Trophoblast cell (in vitro differentiated cells and primary cell): ENCODE data around the gene RNF121.

Source experiments
- DNase-seq, 2 donors: peaks; one replicate each; pipeline ENCODE4 v3.0.0-alpha.2; 2016
- H2AFZ ChIP-seq: 2 replicates; pipeline ENCODE4 v1.6.1; 2013; ENCODE audit warnings: low read length, moderate library complexity, mild to moderate bottlenecking; ENCODE audit not compliant: insufficient read depth, poor library complexity
- H2AK5ac ChIP-seq: 2 replicates; pipeline ENCODE4 v1.6.1; 2013; ENCODE audit warnings: mild to moderate bottlenecking, low read length
- H2BK120ac ChIP-seq: 2 replicates; pipeline ENCODE4 v1.6.1; 2013; ENCODE audit warnings: low read length, mild to moderate bottlenecking, moderate library complexity; ENCODE audit not compliant: insufficient read depth, poor library complexity
- H2BK12ac ChIP-seq: 2 replicates; pipeline ENCODE4 v1.6.1; 2013; ENCODE audit warnings: mild to moderate bottlenecking, low read length, moderate library complexity
- H2BK5ac ChIP-seq: 2 replicates; pipeline ENCODE4 v1.6.1; 2013; ENCODE audit warnings: low read length, low read depth, moderate library complexity, mild to moderate bottlenecking; ENCODE audit not compliant: poor library complexity
- H3K14ac ChIP-seq: 2 replicates; pipeline ENCODE4 v1.6.1; 2013; ENCODE audit warnings: mild to moderate bottlenecking, low read length
- H3K18ac ChIP-seq: 2 replicates; pipeline ENCODE4 v1.6.1; 2013; ENCODE audit warnings: mild to moderate bottlenecking, low read length
- H3K23ac ChIP-seq: 2 replicates; pipeline ENCODE4 v1.6.1; 2013; ENCODE audit warnings: low read length
- H3K27ac ChIP-seq: 2 replicates; pipeline ENCODE4 v1.5.1; 2013; ENCODE audit warnings: low read depth, mild to moderate bottlenecking, inconsistent platforms, low read length, moderate library complexity
- H3K27me3 ChIP-seq: 2 replicates; pipeline ENCODE4 v1.6.1; 2013; ENCODE audit warnings: inconsistent platforms, mild to moderate bottlenecking, low read length, moderate library complexity; ENCODE audit not compliant: insufficient read depth
- H3K36me3 ChIP-seq, 2 experiments: 1 replicate in 1 of 2; 2 replicates in 1 of 2; pipeline ENCODE4 v1.6.1; 2013; ENCODE audit warnings: low read length in 2 of 2, mild to moderate bottlenecking in 2 of 2, moderate library complexity in 1 of 2; ENCODE audit not compliant: insufficient read depth in 2 of 2, control insufficient read depth in 1 of 2
- H3K4ac ChIP-seq: 2 replicates; pipeline ENCODE4 v1.6.1; 2013; ENCODE audit warnings: low read depth, mild to moderate bottlenecking, low read length, moderate library complexity
- H3K4me1 ChIP-seq, 2 experiments: 1 replicate in 1 of 2; 2 replicates in 1 of 2; pipeline ENCODE4 v1.6.1; 2013; ENCODE audit warnings: low read length in 2 of 2, mild to moderate bottlenecking in 2 of 2, moderate library complexity in 1 of 2; ENCODE audit not compliant: insufficient read depth in 2 of 2, control insufficient read depth in 1 of 2
- H3K4me2 ChIP-seq: 2 replicates; pipeline ENCODE4 v1.6.1; 2013; ENCODE audit warnings: inconsistent platforms, mild to moderate bottlenecking, low read length, moderate library complexity
- H3K4me3 ChIP-seq: 2 replicates; pipeline ENCODE4 v1.5.1; 2013; ENCODE audit warnings: mild to moderate bottlenecking, low read depth, low read length, inconsistent platforms
- H3K79me1 ChIP-seq: one replicate; pipeline ENCODE4 v1.6.1; 2013; ENCODE audit warnings: low read length
- H3K79me2 ChIP-seq: 2 replicates; pipeline ENCODE4 v1.6.1; 2013; ENCODE audit warnings: low read length, mild to moderate bottlenecking; ENCODE audit not compliant: control insufficient read depth, insufficient read depth, poor library complexity
- H3K9ac ChIP-seq: 2 replicates; pipeline ENCODE4 v1.6.1; 2013; ENCODE audit warnings: mild to moderate bottlenecking, low read length
- H3K9me3 ChIP-seq: 2 replicates; pipeline ENCODE4 v1.6.1; 2013; ENCODE audit warnings: low read depth, mild to moderate bottlenecking, control low read depth, inconsistent platforms, low read length; ENCODE audit not compliant: insufficient read depth
- H4K12ac ChIP-seq: 2 replicates; pipeline ENCODE4 v1.6.1; 2013; ENCODE audit warnings: low read depth, mild to moderate bottlenecking, low read length, moderate library complexity
- H4K8ac ChIP-seq: 2 replicates; pipeline ENCODE4 v1.6.1; 2013; ENCODE audit warnings: low read depth, mild to moderate bottlenecking, low read length, moderate library complexity
- H4K91ac ChIP-seq: one replicate; pipeline ENCODE4 v1.6.1; 2013; ENCODE audit warnings: low read depth, mild to moderate bottlenecking, low read length, moderate library complexity
- WGBS: extraction: QIAGEN DNeasy Blood & Tissue Kit; methylation state at CpG from one replicate; pipeline ENCODE4 v1.1.7; 2013; ENCODE audit warnings: missing lambda C conversion rate; ENCODE audit not compliant: insufficient read length, insufficient coverage; ENCODE audit errors: extremely low coverage; 5-methylcytosine and 5-hydroxymethylcytosine counted together

Gene RNF121

GRCh38 chr11:71917646-71918140, 11.2 kb upstream of the RNF121 start:
- Histone ChIP-seq H3K4me3 (no peak overlapping the region), H4K12ac (no peak overlapping the region), H2AK5ac (no peak overlapping the region), H3K4me1 (no peaks in the 10 kb centered on the region), H3K4me2 (no peak overlapping the region), H3K9me3 (no peaks in the 10 kb centered on the region), H3K18ac (no peak overlapping the region), H3K36me3 (peaks cover 2% of the 10 kb centered on the region in 2 experiments), H3K23ac (no peak overlapping the region), H3K79me1 (no peaks in the 10 kb centered on the region), H3K14ac (no peak overlapping the region), H2BK120ac (no peak overlapping the region), H2BK12ac (no peak overlapping the region), H3K9ac (no peak overlapping the region), H3K27ac (no peak overlapping the region), H4K8ac (no peak overlapping the region), H4K91ac (no peak overlapping the region), H2AFZ (no peak overlapping the region), H3K4ac (no peak overlapping the region), H3K79me2 (no peaks in the 10 kb centered on the region), H2BK5ac (no peak overlapping the region), H3K27me3 (no peaks in the 10 kb centered on the region)
- DNase-seq, result peak; percentile 59 to 75
- no CpG with 5 or more reads among the region's 9 CpGs for WGBS

DNA sequence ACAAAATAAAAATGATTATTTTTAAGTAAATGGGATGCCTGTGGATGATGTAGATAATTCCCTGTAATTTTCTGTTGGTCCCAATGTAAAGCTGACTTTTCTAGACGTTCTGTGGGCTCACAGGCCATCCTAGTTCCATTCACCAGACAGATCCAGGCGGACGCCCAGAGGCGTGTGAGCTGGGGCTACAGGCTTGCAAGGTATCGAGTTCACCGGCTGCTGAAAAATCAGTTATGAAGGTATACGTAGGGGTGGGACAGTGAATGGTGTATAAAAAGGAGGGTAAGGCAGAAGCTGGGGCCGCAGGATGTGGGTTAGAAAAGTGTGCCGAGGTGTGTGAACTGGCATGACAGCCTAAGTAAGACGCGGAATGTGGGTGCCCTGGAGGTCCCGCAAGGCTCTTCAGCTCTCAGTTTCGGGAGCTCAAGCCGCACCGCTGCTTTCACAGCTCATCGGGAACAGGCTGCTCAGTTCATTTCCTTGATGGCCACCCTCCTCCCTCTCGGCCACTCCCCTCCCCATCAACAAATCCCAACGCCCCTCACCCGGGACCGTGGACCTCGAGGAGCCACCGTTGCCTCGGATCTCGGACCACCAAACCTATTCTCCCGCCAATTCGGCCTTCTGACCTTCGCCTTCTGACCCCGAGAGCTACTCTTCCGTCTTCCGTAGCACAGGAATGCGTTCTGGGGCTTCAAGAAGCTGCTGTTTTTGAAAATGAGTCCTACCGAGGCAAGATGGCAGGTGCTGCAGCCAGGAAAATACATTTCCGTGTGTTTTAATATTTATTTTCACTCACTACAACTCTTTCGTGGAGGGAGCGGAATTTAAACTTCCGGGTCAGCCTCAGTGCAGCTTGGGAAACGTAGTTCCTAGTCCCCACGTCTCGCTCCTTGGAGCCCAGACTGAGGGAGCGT, 768 bp upstream of the RNF121 start, which contains the start of gene XNDC1N:
XNDC1N (minus strand) TSS at position 775 of the 917 bp plus-strand sequence. CDS start 5,241 bp downstream, outside the sequence.
- H2BK12ac ChIP-seq, result no peak within 1 kb of the TSS
- H4K91ac ChIP-seq, result peak within 1 kb of the TSS; percentile 67
- H3K14ac ChIP-seq, result peak within 1 kb of the TSS; percentile 84
- peak within 1 kb of the TSS; percentile 82 for H3K4me2 ChIP-seq
- peaks cover 0 to 2% of the 10 kb centered on the region in 2 experiments for H3K36me3 ChIP-seq
- peaks cover 14% of the 10 kb centered on the region for H3K79me2 ChIP-seq
- no peaks in the 10 kb centered on the region for H3K27me3 ChIP-seq
- peak within 1 kb of the TSS; percentile 69 for H3K27ac ChIP-seq
- peak within 1 kb of the TSS; percentile 93 for H3K4ac ChIP-seq
- H4K12ac ChIP-seq, result peak within 1 kb of the TSS; percentile 89
- H2BK120ac ChIP-seq, result peak within 1 kb of the TSS; percentile 62
- H2BK5ac ChIP-seq, result peak within 1 kb of the TSS; percentile 89
- H4K8ac ChIP-seq, result peak within 1 kb of the TSS; percentile 93
- H3K79me1 ChIP-seq, result peaks cover 9% of the 10 kb centered on the region
- peak within 1 kb of the TSS; percentile 81 for H3K4me3 ChIP-seq
- no peak within 1 kb of the TSS for H3K23ac ChIP-seq
- peak within 1 kb of the TSS; percentile 96 for H2AFZ ChIP-seq
- H2AK5ac ChIP-seq, result no peak within 1 kb of the TSS
- DNase-seq, result peak in 1 of 2 donors; percentile 88
- peak within 1 kb of the TSS; percentile 85 for H3K9ac ChIP-seq
- no peaks in the 10 kb centered on the region for H3K9me3 ChIP-seq
- peaks cover 6 to 7% of the 10 kb centered on the region in 2 experiments for H3K4me1 ChIP-seq
- peak within 1 kb of the TSS; percentile 80 for H3K18ac ChIP-seq
- WGBS, result no CpG with 5 or more reads among the region's 40 CpGs

GRCh38 chr11:71929491-71929890, 645 bp downstream of the RNF121 start:
- DNase-seq, result no peak
- peak overlapping the region; percentile 81 for H3K4me3 ChIP-seq
- H3K18ac ChIP-seq, result peak overlapping the region; percentile 80
- H3K27ac ChIP-seq, result no peak overlapping the region
- H3K36me3 ChIP-seq, result peaks cover 0 to 2% of the 10 kb centered on the region in 2 experiments
- no peaks in the 10 kb centered on the region for H3K27me3 ChIP-seq
- peak overlapping the region; percentile 84 for H3K14ac ChIP-seq
- H3K4ac ChIP-seq, result peak overlapping the region; percentile 93
- no peak overlapping the region for H3K23ac ChIP-seq
- H2AFZ ChIP-seq, result no peak overlapping the region
- no peaks in the 10 kb centered on the region for H3K9me3 ChIP-seq
- peaks cover 9% of the 10 kb centered on the region for H3K79me1 ChIP-seq
- no peak overlapping the region for H2BK12ac ChIP-seq
- H2BK5ac ChIP-seq, result no peak overlapping the region
- no peak overlapping the region for H4K91ac ChIP-seq
- H4K8ac ChIP-seq, result peak overlapping the region; percentile 84
- no peak overlapping the region for H2BK120ac ChIP-seq
- no peak overlapping the region for H2AK5ac ChIP-seq
- peaks cover 6 to 7% of the 10 kb centered on the region in 2 experiments for H3K4me1 ChIP-seq
- H3K9ac ChIP-seq, result peak overlapping the region; percentile 71
- no CpG with 5 or more reads among the region's 6 CpGs for WGBS
- peak overlapping the region; percentile 80 for H3K4me2 ChIP-seq
- peaks cover 14% of the 10 kb centered on the region for H3K79me2 ChIP-seq
- no peak overlapping the region for H4K12ac ChIP-seq

GRCh38 chr11:71930556-71931244, 1.9 kb downstream of the RNF121 start:
- no CpG with 5 or more reads among the region's 11 CpGs for WGBS

More at GRCh38 chr11:71930556-71931244, 1.9 kb downstream of the RNF121 start:
- Histone ChIP-seq H2BK120ac (no peak overlapping the region), H4K8ac (no peak overlapping the region), H3K4me2 (no peak overlapping the region), H3K27ac (no peak overlapping the region), H2BK5ac (no peak overlapping the region), H4K91ac (no peak overlapping the region), H3K4me3 (no peak overlapping the region), H3K23ac (no peak overlapping the region), H3K9ac (no peak overlapping the region), H3K79me2 (peaks cover 14% of the 10 kb centered on the region), H3K79me1 (peaks cover 9% of the 10 kb centered on the region), H3K27me3 (no peaks in the 10 kb centered on the region), H3K18ac (no peak overlapping the region), H2AK5ac (no peak overlapping the region), H3K9me3 (no peaks in the 10 kb centered on the region), H3K36me3 (peaks cover 0 to 2% of the 10 kb centered on the region in 2 experiments), H4K12ac (no peak overlapping the region), H3K14ac (no peak overlapping the region), H3K4me1 (peaks cover 6 to 7% of the 10 kb centered on the region in 2 experiments), H2AFZ (no peak overlapping the region), H2BK12ac (no peak overlapping the region), H3K4ac (no peak overlapping the region)
- DNase-seq, result no peak
